HG02973 (cell line): ENCODE results near the gene THSD7A.

ENCODE experiments used
- ATAC-seq: cut with Tn5 transposase; IDR thresholded peaks from one replicate; pipeline ENCODE4 v1.9.1; 2021; ENCODE audit warnings: moderate library complexity; ENCODE audit not compliant: unreplicated experiment

THSD7A gene

GRCh38 chr7:11751315-11751714 lies 80.7 kb downstream of the THSD7A start:
- ATAC-seq: no peak

GRCh38 chr7:11750191-11750590 lies 81.8 kb downstream of the THSD7A start:
- no peak for ATAC-seq

GRCh38 chr7:11749629-11750028 lies 82.4 kb downstream of the THSD7A start:
- no peak for ATAC-seq

GRCh38 chr7:11748884-11749283 lies 83.1 kb downstream of the THSD7A start:
- no peak for ATAC-seq

GRCh38 chr7:11747715-11748485 lies 84.1 kb downstream of the THSD7A start:
- ATAC-seq: no peak

GRCh38 chr7:11746591-11746990 lies 85.4 kb downstream of the THSD7A start:
- ATAC-seq: no peak

GRCh38 chr7:11743548-11743947 lies 88.5 kb downstream of the THSD7A start:
- no peak for ATAC-seq

GRCh38 chr7:11743016-11743415 lies 89.0 kb downstream of the THSD7A start:
- no peak for ATAC-seq

GRCh38 chr7:11742496-11742895 lies 89.5 kb downstream of the THSD7A start:
- no peak for ATAC-seq

- ATAC-seq: no peak
These were observed 94.3 kb downstream of the THSD7A start for GRCh38 chr7:11737723-11738122.

- no peak for ATAC-seq
These were observed 99.8 kb downstream of the THSD7A start for GRCh38 chr7:11732207-11732606.

GRCh38 chr7:11730725-11731124 lies 101.3 kb downstream of the THSD7A start:
- no peak for ATAC-seq

GRCh38 chr7:11727864-11728263 lies 104.1 kb downstream of the THSD7A start:
- no peak for ATAC-seq

- ATAC-seq: no peak
These were observed 105.2 kb downstream of the THSD7A start for GRCh38 chr7:11726794-11727155.

GRCh38 chr7:11726001-11726793 lies 105.8 kb downstream of the THSD7A start:
- ATAC-seq: no peak

GRCh38 chr7:11716185-11716584 lies 115.8 kb downstream of the THSD7A start:
- ATAC-seq: no peak

- ATAC-seq: no peak
These were observed 117.3 kb downstream of the THSD7A start for GRCh38 chr7:11714676-11715075.

GRCh38 chr7:11714205-11714604 lies 117.8 kb downstream of the THSD7A start:
- no peak for ATAC-seq

- ATAC-seq: no peak
These were observed 118.6 kb downstream of the THSD7A start for GRCh38 chr7:11713352-11713751.

- no peak for ATAC-seq
These were observed 121.6 kb downstream of the THSD7A start for GRCh38 chr7:11710377-11710776.

- no peak for ATAC-seq
These were observed 122.8 kb downstream of the THSD7A start for GRCh38 chr7:11709196-11709595.

GRCh38 chr7:11707606-11708193 lies 124.3 kb downstream of the THSD7A start:
- ATAC-seq: no peak
